HG03045 (cell line): ENCODE data around the gene GPR162.
"Not testable (repeated sequence)": the region's sequence is repeated elsewhere in the genome, so short reads cannot be mapped to it uniquely, and the experiment has no call there.

Source experiments
- ATAC-seq: cut with Tn5 transposase; IDR thresholded peaks from one replicate; pipeline ENCODE4 v1.9.1; 2021; ENCODE audit warnings: mild to moderate bottlenecking, moderate library complexity; ENCODE audit not compliant: unreplicated experiment

GPR162 gene

GRCh38 chr12:6852651-6853354, 31.2 kb downstream of the GPR162 start:
- no peak for ATAC-seq

GRCh38 chr12:6853626-6854025, 32.0 kb downstream of the GPR162 start:
- ATAC-seq: no peak

DNA sequence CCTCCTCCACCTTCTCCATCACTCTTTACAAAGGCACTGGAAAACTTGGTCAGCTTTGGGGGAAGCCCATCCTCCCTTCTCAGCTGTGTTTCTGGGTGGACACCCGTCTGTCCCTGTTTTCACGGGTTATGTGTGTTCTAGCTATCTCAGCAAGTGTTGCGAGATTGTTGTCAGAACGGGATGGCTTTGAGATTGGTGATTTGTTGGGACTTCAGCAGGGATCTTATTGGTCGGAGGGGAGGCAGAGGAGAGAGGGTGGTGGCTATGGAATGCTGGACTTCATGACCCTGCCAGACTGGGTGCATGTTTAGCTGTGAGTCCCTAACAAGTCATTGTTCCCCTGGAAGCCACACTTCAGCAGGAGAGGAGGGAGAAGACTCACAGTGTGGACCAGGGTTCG, 32.4 kb downstream of the GPR162 start:
- ATAC-seq: no peak

GRCh38 chr12:6855322-6855721, 33.7 kb downstream of the GPR162 start:
- no peak for ATAC-seq

DNA sequence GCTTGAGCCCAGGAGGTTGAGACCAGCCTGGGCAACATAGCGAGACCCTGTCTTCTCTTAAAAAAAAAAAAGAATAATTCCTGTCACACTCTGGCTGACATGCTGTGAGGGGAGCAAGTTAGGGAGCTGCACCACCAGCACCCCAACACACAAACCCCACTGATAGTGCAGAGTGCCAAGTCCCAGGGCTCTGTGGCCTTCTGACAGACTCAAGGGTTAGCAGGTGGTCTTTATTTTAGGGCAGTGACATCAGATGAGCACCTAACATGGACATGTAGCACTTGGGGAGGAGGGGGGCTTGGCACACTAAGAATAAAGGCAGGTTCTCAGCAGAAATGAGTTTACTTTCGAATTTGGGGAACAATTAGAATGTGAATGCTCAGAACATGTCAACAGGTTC, 37.2 kb downstream of the GPR162 start:
- ATAC-seq: no peak

GRCh38 chr12:6860116-6860515, 38.5 kb downstream of the GPR162 start:
- no peak for ATAC-seq

DNA sequence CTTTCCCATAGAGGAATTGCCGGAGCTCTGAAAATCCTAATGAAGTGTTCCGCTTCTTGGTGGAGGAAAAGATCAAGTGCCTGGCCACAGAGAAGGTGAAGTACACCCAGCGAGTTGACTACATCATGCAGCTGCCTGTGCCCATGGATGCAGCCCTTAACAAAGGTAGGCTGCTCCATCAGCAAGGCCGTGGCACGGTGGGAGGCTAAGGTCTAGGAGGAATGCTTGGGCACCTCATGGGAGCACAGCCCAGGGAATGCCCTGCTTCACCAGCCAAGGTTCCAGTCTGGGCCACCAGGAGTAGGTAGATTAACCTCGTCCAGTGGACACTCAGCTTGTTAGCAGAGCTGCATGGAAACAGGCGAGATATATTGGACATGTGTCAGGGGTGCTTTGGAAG, 39.3 kb downstream of the GPR162 start:
- ATAC-seq: no peak

GRCh38 chr12:6861391-6861790, 39.8 kb downstream of the GPR162 start:
- ATAC-seq: no peak

DNA sequence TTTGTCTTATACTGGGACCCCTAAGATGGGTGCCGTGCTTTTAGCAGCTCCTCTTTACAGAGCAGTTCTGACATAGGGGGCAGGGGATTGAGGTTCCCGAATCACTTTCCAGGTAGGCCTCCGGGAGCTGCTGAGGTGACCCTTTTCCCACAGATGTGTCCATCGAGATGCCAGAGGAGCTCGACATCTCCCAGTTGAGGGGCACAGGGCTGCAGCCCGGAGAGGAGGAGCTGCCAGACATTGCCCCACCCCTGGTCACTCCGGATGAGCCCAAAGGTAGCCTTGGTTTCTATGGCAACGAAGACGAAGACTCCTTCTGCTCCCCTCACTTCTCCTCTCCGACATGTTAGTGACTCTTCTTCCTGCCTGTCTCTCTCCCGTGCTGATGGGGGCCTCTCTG, 41.4 kb downstream of the GPR162 start:
- ATAC-seq: no peak

GRCh38 chr12:6863586-6864321, 42.1 kb downstream of the GPR162 start:
- ATAC-seq: no peak

GRCh38 chr12:6865307-6865706, 43.7 kb downstream of the GPR162 start:
- ATAC-seq: not testable (repeated sequence)

DNA sequence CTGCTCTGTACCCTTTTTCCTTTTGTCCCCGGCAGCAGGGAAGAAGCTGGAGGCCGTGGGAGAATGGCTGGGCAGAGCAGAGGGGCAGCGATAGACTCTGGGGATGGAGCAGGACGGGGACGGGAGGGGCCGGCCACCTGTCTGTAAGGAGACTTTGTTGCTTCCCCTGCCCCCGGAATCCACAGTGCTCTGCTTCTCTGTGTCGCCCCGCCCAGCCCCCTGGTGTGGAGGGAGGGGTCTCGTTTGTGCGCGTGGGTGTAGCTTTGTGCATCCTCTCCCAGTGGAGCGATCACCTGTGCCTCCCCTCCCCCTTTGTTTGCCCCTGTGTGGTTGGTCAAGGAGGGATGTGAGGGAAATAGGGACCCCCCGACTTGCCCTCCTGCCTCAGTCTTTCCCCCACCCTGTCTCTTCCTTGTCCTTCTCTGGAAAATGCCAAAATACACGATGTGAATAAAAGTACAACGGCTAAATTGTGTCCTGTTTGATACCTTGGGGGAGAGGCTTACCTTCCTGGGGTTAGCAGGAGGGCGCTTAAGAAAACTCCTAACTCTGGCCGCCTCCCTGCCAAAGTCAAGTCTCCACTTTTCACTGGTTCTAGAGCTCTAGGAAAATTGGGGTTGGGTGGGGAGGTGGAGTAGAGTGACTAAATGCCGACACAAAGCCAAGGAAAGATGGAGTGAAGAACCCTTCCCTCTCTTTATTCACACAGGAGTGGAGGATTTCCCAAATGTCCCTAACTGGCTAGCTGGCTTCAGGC, 44.7 kb downstream of the GPR162 start:
- ATAC-seq: no peak

DNA sequence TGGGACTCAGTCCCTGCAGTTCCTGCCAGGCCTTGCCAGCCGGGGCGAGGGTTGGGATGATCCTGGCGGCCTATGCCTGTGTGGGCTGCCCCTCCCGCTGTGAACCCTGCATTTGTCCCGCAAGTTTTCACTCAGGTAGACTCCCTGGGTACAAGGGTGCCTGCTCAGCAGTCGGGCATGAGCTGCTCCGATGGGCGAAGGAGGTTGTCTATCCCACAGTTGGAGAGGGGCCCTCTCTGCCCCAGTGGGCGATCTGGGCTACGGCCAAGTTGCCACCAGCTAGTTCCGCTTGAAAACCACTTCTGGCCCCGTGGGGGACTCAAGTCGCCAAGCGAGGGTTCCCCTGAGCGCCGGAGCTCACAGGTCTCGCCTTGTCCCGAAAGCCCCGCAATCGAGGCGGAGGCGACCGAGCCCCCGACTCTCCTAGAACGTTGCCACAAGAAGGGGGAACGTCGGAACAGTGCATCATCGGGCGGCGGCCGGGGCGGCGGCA, 45.3 kb downstream of the GPR162 start:
- ATAC-seq: peak; percentile 8

- peak; percentile 55 for ATAC-seq
Measured at GRCh38 chr12:6867413-6868210, 46.0 kb downstream of the GPR162 start, which contains the start of gene TPI1. TSS of gene TPI1 (plus strand) at chr12:6867531. CDS start at chr12:6867567, 36 bp downstream.

DNA sequence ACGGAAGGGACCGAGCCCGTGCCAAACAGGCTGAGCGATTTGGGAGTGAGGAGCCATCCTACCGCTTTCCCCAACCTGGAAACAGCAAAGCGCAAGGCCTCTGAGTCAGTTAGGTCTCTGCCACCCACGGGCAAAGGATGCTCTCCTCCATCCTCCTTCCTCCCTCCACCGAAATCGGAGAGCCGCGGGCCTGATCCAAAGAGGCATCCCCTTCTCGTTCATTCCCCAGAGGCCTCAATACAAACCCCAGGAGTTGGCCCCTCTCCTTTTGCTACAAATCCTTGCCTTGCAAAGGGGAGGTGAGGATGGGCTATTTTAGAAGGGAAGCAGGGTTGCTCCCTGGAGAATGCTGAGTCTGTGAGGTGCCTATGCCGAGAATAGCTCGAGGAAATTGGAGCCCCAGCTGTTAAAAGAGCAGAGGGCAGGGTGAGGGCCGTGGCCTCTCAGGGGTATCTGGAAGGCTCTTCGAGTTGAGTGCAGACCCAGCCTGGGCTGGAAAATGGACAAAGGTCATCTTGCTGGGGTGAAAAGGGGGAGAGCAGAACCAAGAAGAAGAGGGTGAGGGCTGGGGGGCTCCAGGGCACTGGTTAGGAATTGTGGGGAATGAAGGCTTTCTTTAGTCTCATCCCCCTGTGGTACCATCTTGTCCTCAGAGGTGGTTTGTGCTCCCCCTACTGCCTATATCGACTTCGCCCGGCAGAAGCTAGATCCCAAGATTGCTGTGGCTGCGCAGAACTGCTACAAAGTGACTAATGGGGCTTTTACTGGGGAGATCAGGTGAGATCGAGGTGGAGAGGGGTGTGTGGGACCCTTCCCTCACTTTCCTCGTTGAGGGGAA, 46.8 kb downstream of the GPR162 start:
- no peak for ATAC-seq

GRCh38 chr12:6869049-6870021, 47.7 kb downstream of the GPR162 start:
- ATAC-seq: no peak

GRCh38 chr12:6870304-6870703, 48.7 kb downstream of the GPR162 start:
- ATAC-seq: not testable (repeated sequence)
